ENCODE data around the gene BABAM2. TPM values are rescaled to one million over a fixed set of nuclear protein-coding genes. Genes with fewer than 3 reads are reported as not detected.

BABAM2 gene
- polyA plus RNA-seq, 1 donor, result 21.9 TPM

DNA sequence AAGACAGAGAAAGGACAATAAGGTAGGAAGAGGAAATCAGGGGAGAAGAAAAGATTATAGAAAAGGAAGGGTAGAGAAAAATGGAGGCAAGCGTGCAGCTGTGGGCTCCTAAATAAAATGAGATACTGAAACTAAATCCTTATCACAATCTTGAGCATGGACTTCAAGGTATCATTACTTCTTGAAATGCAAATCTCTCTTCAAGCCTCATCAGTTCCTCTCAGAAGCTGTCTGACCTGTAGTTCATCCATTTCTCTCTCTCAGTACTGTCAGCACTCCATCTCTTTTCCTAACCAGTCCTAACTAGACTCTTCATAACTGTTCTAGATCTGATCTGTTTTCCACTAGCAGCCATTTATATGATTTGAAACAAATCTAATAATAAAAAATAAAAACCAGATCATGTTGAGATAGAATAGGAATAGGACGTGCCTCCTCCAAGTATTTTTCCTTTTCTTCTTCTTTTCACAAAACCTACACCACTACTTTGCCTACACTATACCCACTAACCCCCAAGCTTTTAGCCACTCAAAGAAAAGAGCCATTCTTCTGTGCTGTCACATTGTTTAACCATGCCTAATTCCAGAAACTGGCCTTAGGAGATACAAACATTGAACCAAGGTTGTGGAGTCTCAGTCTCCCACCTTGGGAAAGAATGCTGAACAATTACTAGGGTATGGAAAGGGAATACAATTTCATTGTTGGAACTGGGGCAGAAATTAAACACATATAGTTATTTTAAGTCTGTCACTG lies 21.1 kb downstream of the BABAM2 start:
- no peak for DNase-seq (ENCODE audit: low read depth)

DNA sequence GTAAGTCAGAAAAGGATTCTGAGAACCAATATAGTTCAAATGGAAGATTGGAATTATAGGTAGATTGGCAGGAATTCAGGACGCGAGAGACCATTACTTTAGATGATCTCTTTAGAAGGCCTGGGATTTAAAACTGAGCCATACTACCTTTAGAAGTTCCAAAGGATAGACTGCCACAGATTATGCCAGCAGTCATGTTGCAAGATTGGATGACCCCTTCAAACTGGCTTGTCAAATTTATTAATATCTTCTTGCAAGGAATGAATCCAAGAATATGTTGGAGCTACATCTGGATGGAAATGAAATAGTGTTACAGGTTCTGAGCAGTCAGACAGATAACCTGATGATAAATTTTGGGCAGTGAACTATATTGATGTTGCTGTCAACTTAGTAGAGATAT lies 22.0 kb downstream of the BABAM2 start:
- DNase-seq (ENCODE audit: low read depth), result no peak

GRCh38 chr2:27914041-27914804 lies 23.7 kb downstream of the BABAM2 start:
- DNase-seq (ENCODE audit: low read depth), result no peak

DNA sequence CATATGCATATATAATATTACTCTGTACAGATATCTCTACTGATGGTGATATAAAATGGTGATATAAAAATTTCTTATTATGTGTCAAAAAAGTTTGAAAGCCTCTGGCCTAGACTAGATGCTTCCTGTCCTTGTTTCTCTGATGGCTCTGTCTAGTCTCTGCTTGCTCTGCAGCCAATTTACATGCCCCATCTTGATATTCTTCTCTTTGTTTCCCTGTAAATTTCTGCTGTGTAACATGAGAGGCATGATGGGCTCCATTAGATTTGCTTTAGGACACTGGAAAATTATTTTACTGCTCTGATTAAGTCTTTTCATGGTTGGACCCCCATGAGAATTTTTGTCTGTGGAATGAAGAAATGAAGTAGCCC lies 24.3 kb downstream of the BABAM2 start:
- no peak for DNase-seq (ENCODE audit: low read depth)

GRCh38 chr2:27915191-27915590 lies 24.7 kb downstream of the BABAM2 start:
- no peak for DNase-seq (ENCODE audit: low read depth)

- DNase-seq (ENCODE audit: low read depth), result no peak
Measured at GRCh38 chr2:27915874-27916273, 25.3 kb downstream of the BABAM2 start.

- no peak for DNase-seq (ENCODE audit: low read depth)
Measured at GRCh38 chr2:27916293-27916995, 25.9 kb downstream of the BABAM2 start.

GRCh38 chr2:27920148-27920885 lies 29.8 kb downstream of the BABAM2 start:
- peak; percentile 26 for DNase-seq (ENCODE audit: low read depth)

DNA sequence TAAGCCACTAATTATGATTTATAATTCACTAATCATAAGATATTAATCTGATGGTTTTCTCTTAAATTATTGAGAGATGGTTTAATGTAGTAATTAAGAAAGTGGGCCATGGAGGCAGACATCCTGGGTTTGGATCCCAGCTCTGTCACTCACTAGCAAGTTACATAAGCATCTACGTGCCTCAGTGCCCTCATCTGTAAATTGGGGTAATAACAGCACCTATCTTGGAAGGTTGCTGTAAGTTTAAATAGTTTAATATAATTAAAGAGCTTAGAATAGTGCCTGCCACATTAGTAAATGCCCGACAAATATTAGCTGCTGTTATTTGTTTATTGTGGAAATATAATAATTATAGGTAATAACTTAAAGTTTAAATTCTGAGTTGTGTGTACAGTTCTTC lies 30.9 kb downstream of the BABAM2 start:
- DNase-seq (ENCODE audit: low read depth), result no peak

- DNase-seq (ENCODE audit: low read depth), result no peak
Measured at GRCh38 chr2:27921880-27922547, 31.5 kb downstream of the BABAM2 start.

GRCh38 chr2:27922842-27923241 lies 32.3 kb downstream of the BABAM2 start:
- DNase-seq (ENCODE audit: low read depth), result no peak

- DNase-seq (ENCODE audit: low read depth), result no peak
Measured at GRCh38 chr2:27925766-27926472, 35.4 kb downstream of the BABAM2 start.

GRCh38 chr2:27929916-27930486 lies 39.5 kb downstream of the BABAM2 start:
- DNase-seq (ENCODE audit: low read depth), result no peak

DNA sequence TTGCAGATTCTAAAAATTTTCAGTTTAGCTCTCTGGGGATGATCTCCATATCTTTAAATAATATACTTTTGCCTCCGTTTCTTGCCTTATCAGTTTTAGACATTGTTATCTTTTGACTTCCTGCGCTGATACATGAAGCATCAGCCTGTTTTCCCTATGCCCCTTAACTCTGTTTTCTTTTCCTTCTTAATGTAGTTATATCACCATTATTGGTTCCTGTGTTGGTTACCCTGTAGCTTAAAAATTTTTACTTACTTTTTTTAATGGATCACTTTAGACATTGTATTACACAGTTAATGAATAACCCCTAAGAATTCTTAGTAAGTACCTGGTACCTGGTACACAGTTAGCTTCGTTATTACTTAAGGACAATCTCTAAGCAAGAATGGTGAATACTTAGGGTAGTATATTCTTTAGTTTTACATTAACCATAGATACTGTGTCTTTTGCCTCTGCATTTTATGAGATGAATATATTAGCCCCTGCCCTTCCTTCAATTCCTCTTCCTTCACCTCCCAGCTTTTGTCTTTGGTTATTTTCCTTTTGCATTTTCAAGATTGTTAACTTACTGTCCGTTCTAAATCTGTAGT lies 40.9 kb downstream of the BABAM2 start:
- no peak for DNase-seq (ENCODE audit: low read depth)

DNA sequence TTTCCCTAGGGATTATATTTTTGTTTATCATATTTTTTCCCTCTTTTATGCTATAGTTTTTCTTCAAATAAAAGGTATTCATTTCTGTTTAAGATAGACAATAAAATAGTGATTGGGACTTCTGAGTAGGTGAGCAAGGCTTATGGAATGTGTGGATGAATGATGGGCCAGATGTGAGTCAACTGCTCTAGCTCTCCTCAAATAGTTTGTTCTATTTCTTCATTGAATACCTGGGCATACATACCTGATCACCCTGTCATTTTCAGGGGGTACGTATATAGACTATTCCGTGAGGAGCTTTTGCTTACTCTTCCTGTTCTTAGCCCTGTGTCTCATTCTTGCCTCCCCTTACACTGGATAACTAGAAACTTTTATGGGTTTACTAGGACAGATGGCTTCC lies 41.9 kb downstream of the BABAM2 start:
- no peak for DNase-seq (ENCODE audit: low read depth)

DNA sequence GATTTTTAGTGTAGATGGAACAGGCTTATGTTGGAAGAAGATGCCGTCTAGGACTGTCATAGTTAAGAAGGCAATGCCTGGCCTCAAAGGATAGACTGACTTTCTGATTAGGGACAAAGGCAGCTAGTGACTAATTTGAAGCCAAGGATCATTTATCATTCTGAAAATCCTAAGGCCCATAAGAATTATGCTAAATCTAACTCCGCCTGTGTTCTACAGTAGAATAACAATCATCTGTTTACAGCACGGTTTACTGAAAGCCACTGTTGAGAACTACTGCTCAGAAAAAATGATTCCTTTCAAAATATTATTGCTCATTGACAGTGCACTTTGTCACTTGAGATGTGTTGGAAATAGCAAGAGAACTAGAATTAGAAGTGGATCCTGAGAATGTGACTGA lies 44.5 kb downstream of the BABAM2 start:
- no peak for DNase-seq (ENCODE audit: low read depth)

- DNase-seq (ENCODE audit: low read depth), result no peak
Measured at GRCh38 chr2:27940090-27940671, 49.7 kb downstream of the BABAM2 start.

DNA sequence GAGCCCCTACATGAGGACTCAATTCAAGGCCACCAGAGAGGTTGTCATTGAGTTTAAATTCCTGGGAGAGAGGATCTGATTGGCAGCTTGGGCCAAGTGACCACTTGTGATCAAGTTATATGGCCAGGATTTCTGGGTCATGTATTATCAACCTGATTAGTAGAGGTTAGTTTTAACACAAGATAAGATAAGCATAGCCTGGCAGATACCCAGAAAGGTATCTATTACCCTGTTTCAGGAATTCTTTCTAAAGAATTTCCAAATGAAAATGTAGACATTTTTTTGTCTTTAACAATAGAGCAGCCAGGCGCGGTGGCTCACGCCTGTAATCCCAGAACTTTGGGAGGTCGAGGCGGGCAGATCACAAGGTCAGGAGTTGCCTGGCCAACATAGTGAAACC lies 50.5 kb downstream of the BABAM2 start:
- DNase-seq (ENCODE audit: low read depth), result no peak
